H1 (cell line): ENCODE data around the gene SEL1L3. TPM values are rescaled to one million over a fixed set of nuclear protein-coding genes. Genes with fewer than 3 reads are reported as not detected.

Experiments used
- CTCF ChIA-PET: fragments of 300-600 bp; sonication (Branson Sonifier 250); formaldehyde crosslinking; loops from one replicate; lab custom pipeline; 2021; ENCODE audit not compliant: partially characterized antibody; lab: Charles Lee
- POLR2A ChIA-PET: fragments of 300-600 bp; sonication (Branson Sonifier 250); formaldehyde crosslinking; loops from one replicate; lab custom pipeline; 2021; ENCODE audit warnings: inconsistent platforms; ENCODE audit not compliant: partially characterized antibody; lab: Charles Lee
- DNase-seq, 2 experiments: peaks; one replicate each; pipeline versions ENCODE4 v3.0.0 to v3.0.0-alpha.2; 2010 to 2022; ENCODE audit warnings: low spot score in 2 of 2, low read depth in 1 of 2, mixed read lengths in 1 of 2
- FAIRE-seq: peaks from 2 replicates; lab custom pipeline; 2011; peaks lifted over from hg19 to GRCh38; lab: Jason Lieb, UNC
- H2AFZ ChIP-seq: 2 replicates; pipeline ENCODE4 v1.8.1; 2012; ENCODE audit warnings: low read length, inconsistent platforms
- H2AK5ac ChIP-seq: 2 replicates; pipeline ENCODE4 v1.6.1; 2013; ENCODE audit warnings: low read depth, low read length
- H2BK120ac ChIP-seq: replicated peaks from 2 replicates; pipeline ENCODE3; 2013; ENCODE audit warnings: low read depth, low read length, inconsistent platforms
- H2BK12ac ChIP-seq: 2 replicates; pipeline ENCODE4 v1.6.1; 2013; ENCODE audit warnings: low read depth, low read length
- H2BK15ac ChIP-seq: 2 replicates; pipeline ENCODE4 v1.6.1; 2013; ENCODE audit warnings: low read length
- H2BK20ac ChIP-seq: 2 replicates; pipeline ENCODE4 v1.6.1; 2013; ENCODE audit warnings: low read length
- H2BK5ac ChIP-seq: 2 replicates; pipeline ENCODE4 v1.6.1; 2013; ENCODE audit warnings: low read depth, low read length
- H3K14ac ChIP-seq: 2 replicates; pipeline ENCODE4 v1.6.1; 2013; ENCODE audit warnings: inconsistent platforms; ENCODE audit not compliant: insufficient read length
- H3K18ac ChIP-seq: 2 replicates; pipeline ENCODE4 v1.6.1; 2013; ENCODE audit warnings: low read length; ENCODE audit errors: extremely low read depth
- H3K23ac ChIP-seq: 2 replicates; pipeline ENCODE4 v1.6.1; 2013; ENCODE audit warnings: inconsistent platforms; ENCODE audit not compliant: insufficient read length
- H3K23me2 ChIP-seq: 2 replicates; pipeline ENCODE4 v1.6.1; 2013; ENCODE audit warnings: low read depth, low read length
- H3K27ac ChIP-seq: 2 replicates; pipeline ENCODE4 v1.6.1; 2011; ENCODE audit warnings: low read depth, low read length, inconsistent platforms
- H3K27me3 ChIP-seq, 4 experiments: replicated peaks in 1 of 4; 1 replicate in 1 of 4; 2 replicates in 3 of 4; pipeline versions ENCODE4 v1.6.1 to v1.8.1; 2011 to 2013; ENCODE audit warnings: low read length in 3 of 4, mild to moderate bottlenecking in 3 of 4, inconsistent platforms in 2 of 4, mixed read lengths in 2 of 4, moderate library complexity in 1 of 4; ENCODE audit not compliant: control insufficient read depth in 3 of 4, insufficient read depth in 3 of 4; ENCODE audit errors: extremely low read depth in 1 of 4
- H3K36me3 ChIP-seq, 4 experiments: 2 replicates each; pipeline versions ENCODE4 v1.6.1 to v1.8.1; 2011 to 2013; ENCODE audit warnings: mild to moderate bottlenecking in 4 of 4, low read length in 3 of 4, moderate library complexity in 2 of 4, control low read depth in 1 of 4, inconsistent platforms in 1 of 4; ENCODE audit not compliant: insufficient read depth in 4 of 4, control insufficient read depth in 2 of 4
- H3K4ac ChIP-seq: replicated peaks from 2 replicates; pipeline ENCODE3; 2013; ENCODE audit warnings: low read length, low read depth, mixed read lengths, inconsistent platforms; ENCODE audit not compliant: insufficient read length
- H3K4me1 ChIP-seq, 4 experiments: replicated peaks in 1 of 4; 1 replicate in 1 of 4; 2 replicates in 3 of 4; pipeline versions ENCODE4 v1.6.1 to v1.8.1; 2011 to 2013; ENCODE audit warnings: low read length in 3 of 4, inconsistent platforms in 2 of 4, mixed read lengths in 1 of 4; ENCODE audit not compliant: insufficient read depth in 4 of 4, control insufficient read depth in 3 of 4
- H3K4me2 ChIP-seq, 2 experiments: 2 replicates each; pipeline versions ENCODE4 v1.6.1 to v1.8.1; 2011 to 2013; ENCODE audit warnings: low read depth in 2 of 2, low read length in 2 of 2, control low read depth in 1 of 2, inconsistent platforms in 1 of 2, mild to moderate bottlenecking in 1 of 2; ENCODE audit not compliant: insufficient read depth in 1 of 2
- H3K4me3 ChIP-seq, 4 experiments: fragments of 200-600, 300-600 bp in 1 of 4; sonication (generic), shearing (Covaris generic), sonication (Bioruptor Twin) in 1 of 4; 2 replicates each; pipeline versions ENCODE4 v1.5.1 to v1.8.1; 2011 to 2016; ENCODE audit warnings: low read length in 4 of 4, low read depth in 3 of 4, control low read depth in 2 of 4, inconsistent platforms in 2 of 4, mild to moderate bottlenecking in 2 of 4, mixed read lengths in 1 of 4, moderate library complexity in 1 of 4; ENCODE audit not compliant: insufficient read depth in 2 of 4; ENCODE audit errors: extremely low read depth in 1 of 4
- H3K56ac ChIP-seq: replicated peaks from 2 replicates; pipeline ENCODE3; 2013; ENCODE audit warnings: low read depth, mild to moderate bottlenecking, mixed read lengths, low read length, inconsistent platforms; ENCODE audit not compliant: insufficient read length
- H3K79me1 ChIP-seq: 2 replicates; pipeline ENCODE4 v1.6.1; 2013; ENCODE audit warnings: low read depth, low read length, control low read depth
- H3K79me2 ChIP-seq, 2 experiments: 2 replicates each; pipeline versions ENCODE4 v1.6.1 to v1.8.1; 2012 to 2013; ENCODE audit warnings: low read length in 2 of 2, mild to moderate bottlenecking in 2 of 2, inconsistent platforms in 1 of 2; ENCODE audit not compliant: insufficient read depth in 2 of 2, control insufficient read depth in 1 of 2
- H3K9ac ChIP-seq, 4 experiments: replicated peaks in 1 of 4; 1 replicate in 1 of 4; 2 replicates in 3 of 4; pipeline versions ENCODE4 v1.6.1 to v1.8.1; 2011 to 2013; ENCODE audit warnings: low read depth in 3 of 4, low read length in 3 of 4, control low read depth in 2 of 4, mild to moderate bottlenecking in 2 of 4, moderate library complexity in 2 of 4, inconsistent platforms in 1 of 4; ENCODE audit errors: extremely low read depth in 1 of 4
- H3K9me3 ChIP-seq, 2 experiments: 2 replicates each; pipeline versions ENCODE4 v1.6.1 to v1.8.1; 2012 to 2013; ENCODE audit warnings: mild to moderate bottlenecking in 2 of 2, moderate library complexity in 2 of 2, control low read depth in 1 of 2, inconsistent platforms in 1 of 2, low read depth in 1 of 2, low read length in 1 of 2, mixed read lengths in 1 of 2; ENCODE audit not compliant: insufficient read depth in 2 of 2
- H4K20me1 ChIP-seq, 2 experiments: replicated peaks in 1 of 2; 2 replicates each; pipeline versions ENCODE3 to v1.8.1; 2011 to 2013; ENCODE audit warnings: inconsistent platforms in 2 of 2, low read length in 2 of 2, mild to moderate bottlenecking in 1 of 2; ENCODE audit not compliant: insufficient read depth in 2 of 2, control insufficient read depth in 1 of 2
- H4K5ac ChIP-seq: 2 replicates; pipeline ENCODE4 v1.6.1; 2013; ENCODE audit warnings: low read length, low read depth, mixed read lengths, inconsistent platforms; ENCODE audit not compliant: insufficient read length
- H4K8ac ChIP-seq: 2 replicates; pipeline ENCODE4 v1.8.0; 2013; ENCODE audit warnings: mild to moderate bottlenecking, moderate library complexity, low read length, inconsistent platforms; ENCODE audit not compliant: insufficient read depth; ENCODE audit errors: extremely low read depth
- H4K91ac ChIP-seq: replicated peaks from 2 replicates; pipeline ENCODE3; 2013; ENCODE audit warnings: low read length, mixed read lengths, inconsistent platforms; ENCODE audit not compliant: insufficient read length
- ATF3 ChIP-seq: IDR thresholded peaks from 2 replicates; pipeline ENCODE4 v1.6.1; 2011; ENCODE audit warnings: low read depth, mild to moderate bottlenecking, low read length; ENCODE audit not compliant: insufficient read depth
- CHD2 ChIP-seq: IDR thresholded peaks from 2 replicates; pipeline ENCODE4 v1.6.1; 2012; ENCODE audit warnings: low read length, improper control_type of control experiment
- EZH2 ChIP-seq: fragments of 200-600 bp; sonication (generic); IDR thresholded peaks from 2 replicates; pipeline ENCODE4 v1.7.1; 2012; ENCODE audit warnings: low read depth, mild to moderate bottlenecking, moderate library complexity, low read length, inconsistent platforms; ENCODE audit not compliant: severe bottlenecking
- JUN ChIP-seq: IDR thresholded peaks from 2 replicates; pipeline ENCODE4 v1.6.1; 2011; ENCODE audit warnings: low read depth, mild to moderate bottlenecking, improper control_type of control experiment, low read length
- POU5F1 ChIP-seq: IDR thresholded peaks from 2 replicates; pipeline ENCODE4 v1.6.1; 2011; ENCODE audit warnings: low read depth, mild to moderate bottlenecking, low read length, moderate library complexity
- RAD21 ChIP-seq, 2 experiments: IDR thresholded peaks in 1 of 2; conservative IDR thresholded peaks in 1 of 2; 2 replicates each; pipeline ENCODE4 v1.6.1; 2011; ENCODE audit warnings: low read depth in 2 of 2, low read length in 2 of 2, improper control_type of control experiment in 1 of 2, inconsistent platforms in 1 of 2, mild to moderate bottlenecking in 1 of 2, moderate library complexity in 1 of 2
- RBBP5 ChIP-seq: IDR thresholded peaks from 2 replicates; pipeline ENCODE4 v1.7.1; 2012; ENCODE audit warnings: low read depth, mild to moderate bottlenecking, inconsistent platforms, low read length, moderate library complexity, borderline replicate concordance
- RFX5 ChIP-seq: IDR thresholded peaks from 2 replicates; pipeline ENCODE4 v1.6.1; 2011; ENCODE audit warnings: low read depth, low read length, improper control_type of control experiment, borderline replicate concordance
- SIN3A ChIP-seq, 2 experiments: IDR thresholded peaks in 1 of 2; conservative IDR thresholded peaks in 1 of 2; 2 replicates each; pipeline ENCODE4 v1.6.1; 2011 to 2012; ENCODE audit warnings: low read length in 2 of 2, improper control_type of control experiment in 1 of 2, low read depth in 1 of 2, mild to moderate bottlenecking in 1 of 2
- TAF1 ChIP-seq: IDR thresholded peaks from 2 replicates; pipeline ENCODE4 v1.6.1; 2011; ENCODE audit warnings: mild to moderate bottlenecking, low read depth, low read length
- TCF12 ChIP-seq: IDR thresholded peaks from 2 replicates; pipeline ENCODE4 v1.6.1; 2011; ENCODE audit warnings: low read depth, mild to moderate bottlenecking, low read length
- USF2 ChIP-seq: IDR thresholded peaks from 2 replicates; pipeline ENCODE4 v1.6.1; 2011; ENCODE audit warnings: low read length, improper control_type of control experiment
- WGBS, 2 experiments: shearing (Covaris generic) in 1 of 2; methylation state at CpG; one replicate each; pipeline versions ENCODE4 v1.1.6 to v1.1.7; 2013 to 2015; ENCODE audit warnings: low lambda C conversion rate in 2 of 2, mixed read lengths in 2 of 2, inconsistent platforms in 1 of 2, low coverage in 1 of 2, missing lambda C conversion rate in 1 of 2; ENCODE audit not compliant: insufficient replicate concordance in 2 of 2, insufficient coverage in 1 of 2, insufficient read length in 1 of 2; ENCODE audit errors: extremely low coverage in 1 of 2, missing lambda C conversion rate in 1 of 2; 5-methylcytosine and 5-hydroxymethylcytosine counted together
- polyA plus RNA-seq, 7 experiments: library from polyadenylated mRNA; depleted of rRNA in 3 of 7; stranded (reverse) in 5 of 7; unstranded in 2 of 7; fragments of >200 nt in 5 of 7; fragments of 200-250 nt in 2 of 7; gene quantifications; 1 replicate in 5 of 7; 2 replicates in 1 of 7; 4 replicates in 1 of 7; pipeline versions ENCODE4 v1.2.1 to v1.2.3, GENCODE V29; 2011 to 2013; ENCODE audit warnings: missing spikeins in 2 of 7, mixed read lengths in 2 of 7
- total RNA-seq: library from RNA; stranded (reverse); fragmentation: NEBNext Ultra II Directional; extraction: Animal tissue kit (Norgen Biotek cat#: 25700); gene quantifications from 2 replicates; pipeline ENCODE4 v1.2.1, GENCODE V29; 2021

SEL1L3 gene
- total and polyA plus RNA-seq, 2 of the 8 experiments (the other 6 are each of a cell fraction or from before 2014, with no cell fraction given) = 18.2 to 54.0 TPM

GRCh38 chr4:25773358-25773757, 89.4 kb downstream of the SEL1L3 start:
- no peak overlapping the region for H4K8ac ChIP-seq
- H3K27ac ChIP-seq = no peak overlapping the region
- H3K79me1 ChIP-seq = no peaks in the 10 kb centered on the region
- H3K4ac ChIP-seq = no peak overlapping the region
- H3K27me3 ChIP-seq = no peaks in the 10 kb centered on the region
- H3K18ac ChIP-seq = no peak overlapping the region
- DNase-seq (no peak), FAIRE-seq (no peak)
- H3K4me2 ChIP-seq = no peak overlapping the region
- H3K4me3 ChIP-seq = no peak overlapping the region
- no peak overlapping the region for H3K56ac ChIP-seq
- no peak overlapping the region for H2AK5ac ChIP-seq
- no peak overlapping the region for H2BK5ac ChIP-seq
- no peak overlapping the region for H4K91ac ChIP-seq
- H4K5ac ChIP-seq = no peak overlapping the region
- CTCF ChIA-PET = interaction anchor here (0.6 to 13.1 kb wide), 7 partner anchors 9 to 391 kb away, joined by 3 to 248 read pairs (median 3); no protein-coding TSS in a partner anchor
- H4K20me1 ChIP-seq = no peaks in the 10 kb centered on the region
- no peaks in the 10 kb centered on the region for H3K9me3 ChIP-seq
- no peak overlapping the region for H2BK12ac ChIP-seq
- peaks cover 0 to 4% (median 0%) of the 10 kb centered on the region in 4 experiments; a peak in 1 of 7 replicates for H3K4me1 ChIP-seq
- TF ChIP-seq RBBP5 (no peak), RFX5 (no peak), SIN3A (conservative IDR thresholded peaks at IDR 0.05 in 1 of 2, IDR thresholded peaks at IDR 0.05 in 1 of 2; ENCODE audit: low read depth in 1 of 2, low read length in 2 of 2) (no peak), EZH2 (no peak), RAD21 (IDR thresholded peaks at IDR 0.05 in 1 of 2, conservative IDR thresholded peaks at IDR 0.05 in 1 of 2; ENCODE audit: low read depth in 2 of 2, low read length in 2 of 2) (no peak), ATF3 (no peak), POU5F1 (no peak), JUN (no peak), TAF1 (no peak), USF2 (no peak), TCF12 (no peak), CHD2 (no peak)
- H3K14ac ChIP-seq = no peak overlapping the region
- no peak overlapping the region for H2BK120ac ChIP-seq
- no peaks in the 10 kb centered on the region for H3K23me2 ChIP-seq
- POLR2A ChIA-PET = no interaction called here
- H3K79me2 ChIP-seq = no peaks in the 10 kb centered on the region
- H2BK15ac ChIP-seq = no peak overlapping the region
- no peak overlapping the region for H3K9ac ChIP-seq
- WGBS, 2 experiments = 85% methylated on average over 4 of the region's 4 CpGs; no CpG with 5 or more reads in 1 of the 2 experiments
- H3K23ac ChIP-seq = no peak overlapping the region
- peaks cover 0 to 15% (median 7%) of the 10 kb centered on the region in 4 experiments; a peak in 4 of 8 replicates for H3K36me3 ChIP-seq
- no peak overlapping the region for H2AFZ ChIP-seq
- H2BK20ac ChIP-seq = no peak overlapping the region
